IMR-90 (cell line): ENCODE results near the gene STRIP1. TPM values are rescaled to one million over a fixed set of nuclear protein-coding genes. Genes with fewer than 3 reads are reported as not detected.

Experiments used
- ATAC-seq: fragments of 200-7000 bp; cut with Tn5 transposase; 2 replicates; pipeline ENCODE4 v1.9.1; 2020; ENCODE audit warnings: low read depth, mild to moderate bottlenecking, moderate library complexity
- BruUV-seq: library from RNA; stranded (reverse); fragments of 400-500 nt; replicated peaks from 2 replicates; lab custom pipeline; 2021; lab: Mats Ljungman, UMichigan
- CTCF ChIA-PET: fragments of 300-600 bp; formaldehyde crosslinking; extraction: SDS; loops from one replicate; lab custom pipeline; 2021; ENCODE audit warnings: antibody characterized with exemption; lab: Yijun Ruan, JAX
- POLR2A ChIA-PET: fragments of 300-600 bp; sonication (Branson Sonifier 250); formaldehyde crosslinking; loops from one replicate; lab custom pipeline; 2022; ENCODE audit warnings: antibody characterized with exemption; ENCODE audit not compliant: unreplicated experiment; lab: Charles Lee
- DNase-seq: peaks from one replicate; pipeline ENCODE4 v3.0.0; 2013
- H2AFZ ChIP-seq: replicated peaks from 2 replicates; pipeline ENCODE3; 2013; ENCODE audit warnings: low read length, mild to moderate bottlenecking; ENCODE audit not compliant: poor library complexity
- H2AK5ac ChIP-seq: 2 replicates; pipeline ENCODE4 v1.6.1; 2013; ENCODE audit warnings: low read depth, low read length, inconsistent platforms
- H2AK9ac ChIP-seq: replicated peaks from 2 replicates; pipeline ENCODE3; 2013; ENCODE audit warnings: mild to moderate bottlenecking, low read depth, low read length, moderate library complexity; ENCODE audit not compliant: poor library complexity
- H2BK120ac ChIP-seq: 2 replicates; pipeline ENCODE4 v1.6.1; 2013; ENCODE audit warnings: low read depth, low read length, inconsistent platforms
- H2BK15ac ChIP-seq: 3 replicates; pipeline ENCODE4 v1.6.1; 2013; ENCODE audit warnings: low read depth, low read length, inconsistent platforms
- H2BK20ac ChIP-seq: 2 replicates; pipeline ENCODE4 v1.6.1; 2013; ENCODE audit warnings: low read depth, mild to moderate bottlenecking, inconsistent platforms, low read length, moderate library complexity
- H2BK5ac ChIP-seq: 2 replicates; pipeline ENCODE4 v1.6.1; 2013; ENCODE audit warnings: mild to moderate bottlenecking, low read depth, low read length, inconsistent platforms; ENCODE audit not compliant: poor library complexity, severe bottlenecking
- H3K14ac ChIP-seq: replicated peaks from 2 replicates; pipeline ENCODE4 v1.6.1; 2013; ENCODE audit warnings: low read depth, low read length, inconsistent platforms
- H3K18ac ChIP-seq: 2 replicates; pipeline ENCODE4 v1.6.1; 2013; ENCODE audit warnings: low read depth, low read length, control low read depth
- H3K23ac ChIP-seq: 2 replicates; pipeline ENCODE4 v1.6.1; 2013; ENCODE audit warnings: low read depth, low read length, inconsistent platforms
- H3K27ac ChIP-seq: 2 replicates; pipeline ENCODE4 v1.5.1; 2013; ENCODE audit warnings: mild to moderate bottlenecking, control low read depth, low read length; ENCODE audit not compliant: insufficient read depth
- H3K27me3 ChIP-seq: 2 replicates; pipeline ENCODE4 v1.6.1; 2013; ENCODE audit warnings: low read length; ENCODE audit not compliant: control insufficient read depth, insufficient read depth
- H3K36me3 ChIP-seq: 2 replicates; pipeline ENCODE4 v1.6.1; 2013; ENCODE audit warnings: low read length, mixed read lengths; ENCODE audit not compliant: control insufficient read depth, insufficient read depth
- H3K4ac ChIP-seq: 2 replicates; pipeline ENCODE4 v1.6.1; 2013; ENCODE audit warnings: low read depth, low read length, inconsistent platforms
- H3K4me1 ChIP-seq: 2 replicates; pipeline ENCODE4 v1.6.1; 2013; ENCODE audit warnings: low read length, mixed read lengths; ENCODE audit not compliant: control insufficient read depth, insufficient read depth
- H3K4me2 ChIP-seq: 2 replicates; pipeline ENCODE4 v1.6.1; 2013; ENCODE audit warnings: low read depth, mild to moderate bottlenecking, control low read depth, low read length, moderate library complexity
- H3K4me3 ChIP-seq: 2 replicates; pipeline ENCODE4 v1.5.1; 2013; ENCODE audit warnings: low read depth, mild to moderate bottlenecking, control low read depth, low read length, moderate library complexity; ENCODE audit not compliant: insufficient read depth
- H3K56ac ChIP-seq: 2 replicates; pipeline ENCODE4 v1.6.1; 2013; ENCODE audit warnings: low read length, inconsistent platforms; ENCODE audit not compliant: insufficient read depth; ENCODE audit errors: extremely low read depth
- H3K79me1 ChIP-seq, 2 experiments: 2 replicates each; pipeline ENCODE4 v1.6.1; 2013; ENCODE audit warnings: low read length in 2 of 2, inconsistent platforms in 1 of 2, low read depth in 1 of 2
- H3K9ac ChIP-seq: 2 replicates; pipeline ENCODE4 v1.6.1; 2013; ENCODE audit warnings: low read depth, low read length, control low read depth
- H3K9me1 ChIP-seq: 2 replicates; pipeline ENCODE4 v1.6.1; 2013; ENCODE audit warnings: low read length, inconsistent platforms; ENCODE audit not compliant: insufficient read depth
- H3K9me3 ChIP-seq: 2 replicates; pipeline ENCODE4 v1.6.1; 2013; ENCODE audit warnings: low read length; ENCODE audit not compliant: control insufficient read depth, insufficient read depth
- H4K20me1 ChIP-seq: 2 replicates; pipeline ENCODE4 v1.6.1; 2013; ENCODE audit warnings: low read length, inconsistent platforms; ENCODE audit not compliant: insufficient read depth
- H4K5ac ChIP-seq: 2 replicates; pipeline ENCODE4 v1.6.1; 2013; ENCODE audit warnings: mild to moderate bottlenecking, low read depth, low read length, control low read depth
- H4K8ac ChIP-seq, 2 experiments: 2 replicates each; pipeline ENCODE4 v1.6.1; 2013; ENCODE audit warnings: low read depth in 2 of 2, low read length in 2 of 2, control low read depth in 1 of 2, inconsistent platforms in 1 of 2
- H4K91ac ChIP-seq: 2 replicates; pipeline ENCODE4 v1.6.1; 2013; ENCODE audit warnings: low read depth, low read length, inconsistent platforms; ENCODE audit not compliant: insufficient read depth
- BHLHE40 ChIP-seq: fragments of 150-350 bp; IDR thresholded peaks from 2 replicates; pipeline ENCODE4 v1.6.1; 2016; ENCODE audit warnings: mild to moderate bottlenecking, low read depth, low read length
- CEBPB ChIP-seq: IDR thresholded peaks from 2 replicates; pipeline ENCODE4 v1.6.1; 2012; ENCODE audit warnings: low read depth, low read length, improper control_type of control experiment
- CHD1 ChIP-seq: IDR thresholded peaks from 2 replicates; pipeline ENCODE4 v1.6.1; 2012; ENCODE audit warnings: low read depth, low read length, improper control_type of control experiment
- CTCF ChIP-seq: conservative IDR thresholded peaks from 2 replicates; pipeline ENCODE4 v1.5.1; 2012; ENCODE audit warnings: mild to moderate bottlenecking, low read depth, low read length, improper control_type of control experiment
- MAFK ChIP-seq: IDR thresholded peaks from 2 replicates; pipeline ENCODE4 v1.6.1; 2012; ENCODE audit warnings: low read depth, low read length, improper control_type of control experiment
- MAZ ChIP-seq: IDR thresholded peaks from 2 replicates; pipeline ENCODE4 v1.6.1; 2012; ENCODE audit warnings: low read depth, mild to moderate bottlenecking, low read length, improper control_type of control experiment, moderate library complexity, borderline replicate concordance
- MXI1 ChIP-seq: IDR thresholded peaks from 2 replicates; pipeline ENCODE4 v1.6.1; 2012; ENCODE audit warnings: low read depth, mild to moderate bottlenecking, low read length, moderate library complexity, borderline replicate concordance
- NFE2L2 ChIP-seq: fragments of 150-350 bp; IDR thresholded peaks from 2 replicates; pipeline ENCODE4 v1.6.1; 2016; ENCODE audit warnings: low read depth, mild to moderate bottlenecking, low read length
- POLR2A ChIP-seq: IDR thresholded peaks from 2 replicates; pipeline ENCODE4 v1.6.1; 2012; ENCODE audit warnings: mild to moderate bottlenecking, low read depth, low read length
- RAD21 ChIP-seq: IDR thresholded peaks from 2 replicates; pipeline ENCODE4 v1.6.1; 2012; ENCODE audit warnings: low read length, improper control_type of control experiment
- RCOR1 ChIP-seq: IDR thresholded peaks from 2 replicates; pipeline ENCODE4 v1.6.1; 2012; ENCODE audit warnings: mild to moderate bottlenecking, low read length, improper control_type of control experiment; ENCODE audit not compliant: insufficient replicate concordance
- RFX5 ChIP-seq: IDR thresholded peaks from 2 replicates; pipeline ENCODE4 v1.8.0; 2012; ENCODE audit warnings: low read depth, mild to moderate bottlenecking, low read length, moderate library complexity
- SMC3 ChIP-seq: fragments of 150-350 bp; IDR thresholded peaks from 2 replicates; pipeline ENCODE4 v1.6.1; 2016; ENCODE audit warnings: low read depth, mild to moderate bottlenecking, antibody characterized with exemption, low read length, moderate library complexity
- USF2 ChIP-seq: fragments of 150-350 bp; IDR thresholded peaks from 2 replicates; pipeline ENCODE4 v1.6.1; 2017; ENCODE audit warnings: mild to moderate bottlenecking, antibody characterized with exemption, low read length, low read depth
- WGBS, 2 experiments: methylation state at CpG; one replicate each; pipeline versions ENCODE4 v1.1.5 to v1.1.7; 2013; ENCODE audit warnings: missing lambda C conversion rate in 2 of 2; ENCODE audit not compliant: insufficient read length in 1 of 2; ENCODE audit errors: extremely low coverage in 2 of 2; 5-methylcytosine and 5-hydroxymethylcytosine counted together
- dilution Hi-C: fragments of 300-500 bp; cut with HindIII; formaldehyde crosslinking; loops from one replicate; pipeline ENCODE4 v1.14.3; 2018; ENCODE audit warnings: low sequenced_read_pairs; ENCODE audit not compliant: unreplicated experiment
- in situ Hi-C: fragments of 300-500 bp; cut with MboI; formaldehyde crosslinking; loops from 3 replicates; pipeline ENCODE4 v1.14.3; 2019; ENCODE audit warnings: low sequenced_read_pairs, inconsistent platforms, mixed read lengths
- intact Hi-C: fragments of 100-400 bp; cut with micrococcal nuclease; formaldehyde crosslinking; loops from 2 replicates; pipeline ENCODE4 v1.10.0; 2022
- polyA plus RNA-seq, 3 experiments: library from polyadenylated mRNA; depleted of rRNA; stranded (reverse); fragments of >200 nt; gene quantifications; 2 replicates each; pipeline ENCODE4 v1.2.3, GENCODE V29; 2012; ENCODE audit warnings: low replicate concordance in 1 of 3
- total RNA-seq: library from RNA; depleted of rRNA; stranded (reverse); fragments of >200 nt; gene quantifications from 2 replicates; pipeline ENCODE4 v1.2.3, GENCODE V29; 2012
- TF ChIP-seq, protein P1 (sequence below): fragments of 150-350 bp; IDR thresholded peaks from 2 replicates; pipeline ENCODE4 v1.6.1; 2016; ENCODE audit warnings: low read depth, mild to moderate bottlenecking, low read length, moderate library complexity, borderline replicate concordance

Gene STRIP1
- total and polyA plus RNA-seq, 2 of the 4 experiments (the other 2 are of a cell fraction): 30.4 to 33.5 TPM

DNA sequence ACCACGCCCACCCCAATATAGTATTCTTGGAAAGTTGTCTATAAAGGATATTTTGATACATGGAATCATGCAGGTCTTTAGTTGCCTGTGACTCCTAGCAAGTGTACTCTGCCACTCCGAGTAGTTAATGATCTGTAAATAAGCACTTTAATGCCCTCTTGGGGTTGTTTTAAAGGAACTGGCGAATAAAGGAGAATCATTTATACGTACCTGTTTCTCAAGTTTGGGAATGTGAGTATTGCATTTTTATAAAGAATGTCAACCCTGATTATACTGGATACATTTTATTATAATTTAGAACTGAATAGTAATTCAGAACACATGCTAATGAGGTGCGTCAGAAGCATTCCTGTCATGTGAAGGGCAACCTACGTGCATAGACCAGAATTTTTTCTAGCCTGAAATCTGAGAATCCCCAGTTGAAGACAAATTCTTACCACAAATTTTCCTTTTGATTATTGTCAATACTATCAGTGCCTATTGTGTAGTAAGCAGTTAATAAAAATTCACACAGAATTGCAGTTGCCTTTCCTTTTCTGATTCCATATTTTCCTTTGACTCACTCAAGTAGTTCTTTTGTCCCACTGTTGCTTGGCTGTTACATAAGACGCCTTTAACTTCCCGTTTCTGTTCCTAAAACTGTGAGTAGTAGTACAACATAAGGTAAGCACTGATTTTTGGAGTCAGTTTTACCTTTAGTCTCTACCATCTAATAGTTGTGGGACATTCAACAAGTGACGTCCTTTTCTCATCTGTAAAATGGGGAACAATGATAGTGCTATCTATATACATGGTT lies 44.7 kb upstream of the STRIP1 start:
- Histone ChIP-seq H3K27ac (no peak overlapping the region), H3K23ac (no peak overlapping the region), H4K91ac (no peak overlapping the region), H3K4me1 (peaks cover 6% of the 10 kb centered on the region; the same call in 1 of the 2 replicates), H2BK15ac (no peak overlapping the region), H3K18ac (no peak overlapping the region), H3K4ac (no peak overlapping the region), H2AK5ac (no peak overlapping the region), H3K36me3 (peaks cover 5% of the 10 kb centered on the region), H4K5ac (no peak overlapping the region), H3K9ac (no peak overlapping the region), H3K4me3 (no peak overlapping the region), H3K27me3 (no peaks in the 10 kb centered on the region), H3K9me1 (peaks cover 15% of the 10 kb centered on the region), H2BK120ac (no peak overlapping the region), H2BK5ac (no peak overlapping the region), H3K79me1 (peaks cover 36 to 90% of the 10 kb centered on the region in 2 experiments), H4K8ac (no peak overlapping the region), H3K9me3 (no peaks in the 10 kb centered on the region), H3K56ac (no peak overlapping the region), H4K20me1 (peaks cover 57% of the 10 kb centered on the region), H3K4me2 (no peak overlapping the region), H2AFZ (no peak overlapping the region), H2AK9ac (no peak overlapping the region), H2BK20ac (peak overlapping the region; percentile 20; the same call in 1 of the 2 replicates), H3K14ac (no peak overlapping the region)
- ATAC-seq (no peak), DNase-seq (no peak)
- BruUV-seq: no TSS peak
- no CpG with 5 or more reads among the region's 9 CpGs for WGBS, 2 experiments
- dilution Hi-C loops (no loop called here), intact Hi-C loops (no loop called here), in situ Hi-C loops (loop anchor here (5.0 kb wide), 2 partner anchors 212 to 442 kb away; partner anchors contain the start of gene GNAI3)
- POLR2A ChIA-PET: no interaction called here
- CTCF ChIA-PET: interaction anchor here (1.2 kb wide), 1 partner anchor 75 kb away, joined by 4 read pairs; no protein-coding TSS in a partner anchor
- TF ChIP-seq RFX5 (no peak), USF2 (no peak), RCOR1 (no peak), CTCF (no peak), NFE2L2 (no peak), BHLHE40 (no peak), SMC3 (no peak), MAZ (no peak), CHD1 (no peak), CEBPB (no peak), POLR2A (no peak), MAFK (no peak), MXI1 (no peak), RAD21 (no peak)
- TF ChIP-seq, protein P1, sequence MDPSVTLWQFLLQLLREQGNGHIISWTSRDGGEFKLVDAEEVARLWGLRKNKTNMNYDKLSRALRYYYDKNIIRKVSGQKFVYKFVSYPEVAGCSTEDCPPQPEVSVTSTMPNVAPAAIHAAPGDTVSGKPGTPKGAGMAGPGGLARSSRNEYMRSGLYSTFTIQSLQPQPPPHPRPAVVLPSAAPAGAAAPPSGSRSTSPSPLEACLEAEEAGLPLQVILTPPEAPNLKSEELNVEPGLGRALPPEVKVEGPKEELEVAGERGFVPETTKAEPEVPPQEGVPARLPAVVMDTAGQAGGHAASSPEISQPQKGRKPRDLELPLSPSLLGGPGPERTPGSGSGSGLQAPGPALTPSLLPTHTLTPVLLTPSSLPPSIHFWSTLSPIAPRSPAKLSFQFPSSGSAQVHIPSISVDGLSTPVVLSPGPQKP: no peak
